GM18907 (cell line): Measurements from ENCODE around the gene ATN1.

Source experiments
- ATAC-seq: cut with Tn5 transposase; IDR thresholded peaks from one replicate; pipeline ENCODE4 v1.9.1; 2021; ENCODE audit warnings: mild to moderate bottlenecking, moderate library complexity; ENCODE audit not compliant: unreplicated experiment

Gene ATN1

DNA sequence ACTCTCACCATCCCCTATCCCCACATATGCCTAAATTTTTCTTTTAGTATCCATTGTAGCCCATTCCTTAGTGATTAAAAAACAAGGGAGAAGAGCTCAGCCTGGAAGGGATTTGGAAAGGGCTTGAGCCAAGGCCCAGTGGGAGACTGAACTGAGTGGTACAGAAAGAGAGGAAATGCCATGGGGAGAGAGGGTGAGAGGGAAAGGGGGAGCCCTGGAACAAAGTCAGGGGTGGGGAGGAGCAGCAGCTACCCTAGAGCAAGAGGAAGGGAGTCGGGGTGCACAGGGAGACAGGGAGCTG lies 2.6 kb upstream of the ATN1 start:
- no peak for ATAC-seq

DNA sequence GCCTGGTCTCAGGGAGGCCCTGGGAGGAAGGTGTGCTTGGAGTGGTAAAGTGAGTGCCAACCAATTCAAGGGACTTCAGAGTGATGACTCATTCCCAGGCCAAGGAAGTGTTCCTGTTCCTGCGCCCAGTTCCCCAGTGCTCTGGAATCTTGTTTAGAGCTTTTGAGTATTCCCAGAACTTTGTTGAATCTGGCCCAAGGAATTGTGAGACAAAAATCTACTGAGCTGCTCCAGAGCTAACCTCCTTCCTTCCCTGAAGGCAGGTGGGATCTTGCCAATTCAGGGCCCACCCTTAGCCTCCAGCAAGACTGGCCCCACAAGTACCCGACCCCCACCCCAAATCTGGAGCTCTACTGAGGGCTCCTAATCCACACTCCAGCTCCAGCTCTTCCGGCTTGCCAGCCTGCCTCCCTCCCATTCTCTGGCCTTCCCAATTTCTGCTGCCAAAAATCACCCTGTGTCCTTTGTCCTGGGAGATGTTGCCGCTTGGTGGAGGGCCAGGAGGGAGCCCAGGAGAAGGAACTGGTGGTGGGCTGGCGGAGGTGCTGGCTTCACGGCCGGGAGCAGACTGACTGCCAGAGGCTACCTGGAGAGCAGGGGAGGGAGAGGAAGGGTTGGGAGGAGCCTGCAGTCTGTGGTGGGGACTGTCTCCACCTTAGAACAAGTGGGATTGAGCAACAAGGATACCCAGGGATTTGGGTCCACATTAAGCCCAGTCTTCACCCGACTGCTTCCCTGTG lies 2.0 kb upstream of the ATN1 start:
- ATAC-seq, result no peak

DNA sequence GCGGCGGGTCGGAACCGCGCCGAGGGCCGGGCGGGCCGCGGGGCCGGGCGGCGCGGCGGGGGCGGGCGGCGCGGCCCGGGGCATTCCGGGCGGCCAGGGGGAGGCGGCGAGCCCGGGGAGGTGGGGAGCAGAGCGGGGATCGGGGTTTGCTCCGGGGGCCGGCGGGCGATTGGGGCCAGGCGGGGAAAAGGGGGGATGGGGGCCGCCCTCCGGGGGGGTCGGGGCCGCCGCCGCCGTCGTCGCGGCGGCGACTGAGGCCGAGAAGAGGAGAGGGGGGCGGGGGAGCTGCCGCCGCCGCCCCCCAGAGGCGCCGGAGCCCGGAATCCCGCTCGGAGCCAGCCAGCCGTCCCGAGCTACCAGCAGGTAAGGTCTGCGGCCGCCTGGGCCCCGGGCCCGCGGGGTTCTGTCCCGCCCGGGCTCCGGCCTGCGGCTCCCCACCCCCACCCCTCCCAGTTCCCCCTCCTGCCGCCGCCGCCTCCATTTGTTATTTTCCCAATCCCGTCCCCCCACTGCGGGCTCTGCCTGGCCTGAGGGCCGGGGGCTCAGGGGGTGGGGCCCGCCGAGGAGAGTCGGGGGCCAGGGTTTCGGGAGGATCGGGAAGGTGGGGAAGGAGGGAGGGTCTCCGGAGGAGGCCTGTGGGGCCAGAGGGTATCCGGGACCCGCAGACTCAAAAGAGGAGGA lies 403 bp downstream of the ATN1 start:
- no peak for ATAC-seq

DNA sequence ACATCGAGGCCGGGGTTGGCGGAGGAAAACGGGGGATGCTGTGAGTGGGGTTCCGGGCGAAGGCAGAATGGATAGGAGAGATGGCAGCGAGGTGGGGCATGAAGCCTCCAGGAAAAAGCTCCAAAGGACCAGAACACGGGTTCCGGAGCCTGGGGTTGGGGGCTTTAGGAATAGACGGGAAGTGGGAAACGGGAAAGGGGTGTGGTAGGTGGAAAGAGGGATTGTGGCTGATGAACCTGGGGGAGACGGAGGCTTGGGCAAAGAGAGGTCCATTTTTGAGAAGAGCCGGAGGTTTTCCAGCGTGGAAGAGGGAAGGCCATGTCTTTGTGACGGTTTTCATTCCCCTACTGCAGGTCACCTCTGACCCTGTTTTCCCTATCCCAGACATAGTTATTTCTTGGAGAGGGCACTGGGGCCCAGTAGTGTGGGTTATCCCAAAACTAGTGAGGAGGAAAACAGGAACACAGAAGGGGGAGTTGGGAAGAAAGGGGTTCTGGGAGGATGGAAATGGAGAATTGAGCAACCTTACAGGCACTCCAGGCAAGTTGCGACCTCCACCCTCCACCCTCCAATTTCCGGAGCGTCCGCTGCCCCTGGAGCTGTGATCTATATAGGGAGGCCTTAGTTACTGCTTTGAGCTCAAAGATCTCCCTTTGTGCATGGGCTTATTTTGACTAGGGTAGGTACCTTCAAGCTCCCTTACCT lies 1.1 kb downstream of the ATN1 start:
- ATAC-seq, result no peak

DNA sequence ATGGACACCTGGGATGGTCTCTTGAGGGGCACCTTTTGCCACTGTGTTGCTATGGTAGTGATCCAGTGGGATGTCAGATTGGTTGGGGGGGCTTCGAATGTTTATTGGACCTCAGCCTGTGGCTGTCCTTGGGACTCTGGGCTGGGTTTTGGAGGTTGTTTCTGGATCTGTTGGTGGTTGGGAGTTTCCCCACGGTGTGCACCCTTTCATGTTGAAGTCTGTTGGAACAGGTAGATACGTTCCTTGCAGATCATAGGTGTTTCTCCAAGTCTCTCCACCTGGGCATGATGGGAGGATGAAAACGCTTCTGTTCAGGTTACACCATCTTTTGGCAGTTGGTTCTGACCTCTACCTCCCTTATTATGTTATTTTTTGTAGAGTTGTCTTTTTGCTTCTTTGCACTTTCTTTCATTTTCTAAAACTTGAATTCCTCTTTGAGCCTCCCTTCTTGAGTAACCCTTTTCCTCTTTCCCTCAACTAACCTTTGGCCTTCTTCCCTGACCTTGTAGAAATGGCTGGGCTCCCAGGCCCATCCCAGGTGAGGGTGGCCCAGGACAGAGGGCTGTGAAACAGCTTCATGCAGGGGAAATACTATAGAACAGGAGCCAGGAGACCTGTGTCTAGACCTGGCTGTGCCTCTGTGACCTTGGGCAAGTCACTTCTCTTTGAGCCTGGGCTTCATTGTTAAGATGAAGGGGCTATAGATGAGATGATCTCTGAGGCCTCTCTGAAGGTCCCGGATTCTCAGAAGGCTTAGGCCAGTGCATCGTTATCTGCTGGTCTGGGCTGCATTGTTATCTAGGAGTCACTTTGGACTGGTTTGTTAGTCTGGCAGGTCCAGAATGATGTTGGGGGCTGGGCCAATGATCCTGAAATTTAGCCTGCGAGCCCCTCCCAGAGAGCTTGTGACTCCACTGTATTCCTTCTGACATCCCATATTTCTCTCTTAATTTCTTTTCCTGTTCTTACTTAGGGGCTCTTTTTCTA lies 2.0 kb downstream of the ATN1 start:
- ATAC-seq, result no peak

DNA sequence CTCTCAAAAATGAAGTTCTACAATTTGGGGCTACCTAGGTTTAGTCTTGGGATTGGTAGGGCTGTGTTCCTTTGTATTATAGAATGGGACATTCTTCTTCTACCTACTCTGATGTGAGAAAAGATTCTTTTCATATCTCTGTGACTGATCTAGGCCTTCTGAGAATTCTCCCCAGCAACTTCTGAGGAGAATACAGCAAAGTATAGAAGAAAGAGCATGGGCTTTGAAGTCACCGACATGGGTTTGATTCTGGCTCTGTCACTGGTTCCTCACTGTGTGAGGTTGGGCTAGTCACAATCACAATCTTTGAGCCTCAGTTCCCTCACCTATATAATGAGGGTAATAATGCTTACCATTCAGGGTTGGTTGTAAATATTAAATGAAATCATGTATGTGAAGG lies 5.0 kb downstream of the ATN1 start:
- no peak for ATAC-seq

DNA sequence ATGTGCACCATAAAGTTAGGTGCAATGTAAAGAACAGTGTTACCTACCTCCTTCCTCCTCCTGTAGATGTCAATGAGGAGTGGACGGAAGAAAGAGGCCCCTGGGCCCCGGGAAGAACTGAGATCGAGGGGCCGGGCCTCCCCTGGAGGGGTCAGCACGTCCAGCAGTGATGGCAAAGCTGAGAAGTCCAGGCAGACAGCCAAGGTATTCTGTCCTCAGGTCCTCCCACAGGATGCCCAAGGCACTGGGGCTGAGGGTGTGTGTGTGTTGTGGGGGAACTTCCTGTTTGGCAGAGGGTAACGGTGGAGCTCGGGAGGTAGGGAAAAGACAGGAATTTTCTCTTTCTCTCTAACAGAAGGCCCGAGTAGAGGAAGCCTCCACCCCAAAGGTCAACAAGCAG lies 6.4 kb downstream of the ATN1 start:
- no peak for ATAC-seq

DNA sequence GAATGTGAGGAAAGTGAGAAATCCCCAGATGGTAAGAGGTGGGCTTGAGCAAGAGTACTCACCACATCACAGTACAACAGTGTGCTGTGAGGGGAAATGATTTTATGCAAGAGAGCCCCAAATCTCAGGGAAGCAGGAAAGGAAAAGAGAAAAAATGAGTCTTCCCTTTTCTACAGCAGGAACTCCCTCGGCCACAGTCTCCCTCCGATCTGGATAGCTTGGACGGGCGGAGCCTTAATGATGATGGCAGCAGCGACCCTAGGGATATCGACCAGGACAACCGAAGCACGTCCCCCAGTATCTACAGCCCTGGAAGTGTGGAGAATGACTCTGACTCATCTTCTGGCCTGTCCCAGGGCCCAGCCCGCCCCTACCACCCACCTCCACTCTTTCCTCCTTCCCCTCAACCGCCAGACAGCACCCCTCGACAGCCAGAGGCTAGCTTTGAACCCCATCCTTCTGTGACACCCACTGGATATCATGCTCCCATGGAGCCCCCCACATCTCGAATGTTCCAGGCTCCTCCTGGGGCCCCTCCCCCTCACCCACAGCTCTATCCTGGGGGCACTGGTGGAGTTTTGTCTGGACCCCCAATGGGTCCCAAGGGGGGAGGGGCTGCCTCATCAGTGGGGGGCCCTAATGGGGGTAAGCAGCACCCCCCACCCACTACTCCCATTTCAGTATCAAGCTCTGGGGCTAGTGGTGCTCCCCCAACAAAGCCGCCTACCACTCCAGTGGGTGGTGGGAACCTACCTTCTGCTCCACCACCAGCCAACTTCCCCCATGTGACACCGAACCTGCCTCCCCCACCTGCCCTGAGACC lies 7.8 kb downstream of the ATN1 start:
- no peak for ATAC-seq

DNA sequence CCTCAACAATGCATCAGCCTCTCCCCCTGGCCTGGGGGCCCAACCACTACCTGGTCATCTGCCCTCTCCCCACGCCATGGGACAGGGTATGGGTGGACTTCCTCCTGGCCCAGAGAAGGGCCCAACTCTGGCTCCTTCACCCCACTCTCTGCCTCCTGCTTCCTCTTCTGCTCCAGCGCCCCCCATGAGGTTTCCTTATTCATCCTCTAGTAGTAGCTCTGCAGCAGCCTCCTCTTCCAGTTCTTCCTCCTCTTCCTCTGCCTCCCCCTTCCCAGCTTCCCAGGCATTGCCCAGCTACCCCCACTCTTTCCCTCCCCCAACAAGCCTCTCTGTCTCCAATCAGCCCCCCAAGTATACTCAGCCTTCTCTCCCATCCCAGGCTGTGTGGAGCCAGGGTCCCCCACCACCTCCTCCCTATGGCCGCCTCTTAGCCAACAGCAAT lies 8.5 kb downstream of the ATN1 start:
- ATAC-seq, result no peak

DNA sequence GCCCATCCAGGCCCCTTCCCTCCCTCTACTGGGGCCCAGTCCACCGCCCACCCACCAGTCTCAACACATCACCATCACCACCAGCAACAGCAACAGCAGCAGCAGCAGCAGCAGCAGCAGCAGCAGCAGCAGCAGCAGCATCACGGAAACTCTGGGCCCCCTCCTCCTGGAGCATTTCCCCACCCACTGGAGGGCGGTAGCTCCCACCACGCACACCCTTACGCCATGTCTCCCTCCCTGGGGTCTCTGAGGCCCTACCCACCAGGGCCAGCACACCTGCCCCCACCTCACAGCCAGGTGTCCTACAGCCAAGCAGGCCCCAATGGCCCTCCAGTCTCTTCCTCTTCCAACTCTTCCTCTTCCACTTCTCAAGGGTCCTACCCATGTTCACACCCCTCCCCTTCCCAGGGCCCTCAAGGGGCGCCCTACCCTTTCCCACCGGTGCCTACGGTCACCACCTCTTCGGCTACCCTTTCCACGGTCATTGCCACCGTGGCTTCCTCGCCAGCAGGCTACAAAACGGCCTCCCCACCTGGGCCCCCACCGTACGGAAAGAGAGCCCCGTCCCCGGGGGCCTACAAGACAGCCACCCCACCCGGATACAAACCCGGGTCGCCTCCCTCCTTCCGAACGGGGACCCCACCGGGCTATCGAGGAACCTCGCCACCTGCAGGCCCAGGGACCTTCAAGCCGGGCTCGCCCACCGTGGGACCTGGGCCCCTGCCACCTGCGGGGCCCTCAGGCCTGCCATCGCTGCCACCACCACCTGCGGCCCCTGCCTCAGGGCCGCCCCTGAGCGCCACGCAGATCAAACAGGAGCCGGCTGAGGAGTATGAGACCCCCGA lies 9.1 kb downstream of the ATN1 start:
- ATAC-seq, result peak; percentile 6

DNA sequence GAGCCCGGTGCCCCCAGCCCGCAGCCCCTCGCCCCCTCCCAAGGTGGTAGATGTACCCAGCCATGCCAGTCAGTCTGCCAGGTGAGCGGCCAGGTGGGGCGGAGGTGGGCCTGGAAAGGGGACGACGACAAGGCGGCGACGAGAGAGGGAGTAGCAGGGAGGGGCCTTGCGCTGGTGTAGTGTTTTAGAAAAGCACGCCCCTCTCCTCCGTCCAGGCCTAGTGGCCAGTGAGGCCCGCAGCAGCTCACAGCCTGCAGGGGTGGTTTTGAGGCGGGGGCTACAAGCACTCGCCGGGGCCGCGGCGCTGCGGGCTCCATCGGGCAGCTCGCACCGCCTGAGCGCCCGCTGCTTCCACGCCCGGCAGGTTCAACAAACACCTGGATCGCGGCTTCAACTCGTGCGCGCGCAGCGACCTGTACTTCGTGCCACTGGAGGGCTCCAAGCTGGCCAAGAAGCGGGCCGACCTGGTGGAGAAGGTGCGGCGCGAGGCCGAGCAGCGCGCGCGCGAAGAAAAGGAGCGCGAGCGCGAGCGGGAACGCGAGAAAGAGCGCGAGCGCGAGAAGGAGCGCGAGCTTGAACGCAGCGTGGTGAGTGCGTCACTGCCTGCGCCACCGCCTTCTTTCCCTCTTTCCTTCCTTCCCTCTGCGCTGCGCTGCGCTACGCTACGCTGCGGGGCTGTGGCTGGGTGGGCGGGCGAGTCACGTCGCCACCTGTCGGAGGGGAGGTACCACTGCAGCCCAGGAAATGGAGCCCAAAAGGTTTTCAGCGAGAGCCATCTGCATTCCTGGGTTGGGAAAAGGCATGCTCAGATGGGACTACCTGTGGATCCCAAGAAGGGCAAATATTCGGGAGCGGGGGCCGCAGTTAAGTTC lies 10.0 kb downstream of the ATN1 start:
- ATAC-seq, result peak; percentile 82

DNA sequence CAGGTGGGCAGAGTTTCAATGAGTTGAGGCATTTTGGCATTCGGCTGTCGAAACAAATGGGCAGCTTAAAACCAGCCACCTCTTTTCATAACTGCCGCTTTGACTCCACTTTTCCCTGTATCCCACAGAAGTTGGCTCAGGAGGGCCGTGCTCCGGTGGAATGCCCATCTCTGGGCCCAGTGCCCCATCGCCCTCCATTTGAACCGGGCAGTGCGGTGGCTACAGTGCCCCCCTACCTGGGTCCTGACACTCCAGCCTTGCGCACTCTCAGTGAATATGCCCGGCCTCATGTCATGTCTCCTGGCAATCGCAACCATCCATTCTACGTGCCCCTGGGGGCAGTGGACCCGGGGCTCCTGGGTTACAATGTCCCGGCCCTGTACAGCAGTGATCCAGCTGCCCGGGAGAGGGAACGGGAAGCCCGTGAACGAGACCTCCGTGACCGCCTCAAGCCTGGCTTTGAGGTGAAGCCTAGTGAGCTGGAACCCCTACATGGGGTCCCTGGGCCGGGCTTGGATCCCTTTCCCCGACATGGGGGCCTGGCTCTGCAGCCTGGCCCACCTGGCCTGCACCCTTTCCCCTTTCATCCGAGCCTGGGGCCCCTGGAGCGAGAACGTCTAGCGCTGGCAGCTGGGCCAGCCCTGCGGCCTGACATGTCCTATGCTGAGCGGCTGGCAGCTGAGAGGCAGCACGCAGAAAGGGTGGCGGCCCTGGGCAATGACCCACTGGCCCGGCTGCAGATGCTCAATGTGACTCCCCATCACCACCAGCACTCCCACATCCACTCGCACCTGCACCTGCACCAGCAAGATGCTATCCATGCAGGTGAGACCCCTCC lies 10.8 kb downstream of the ATN1 start:
- ATAC-seq, result no peak

DNA sequence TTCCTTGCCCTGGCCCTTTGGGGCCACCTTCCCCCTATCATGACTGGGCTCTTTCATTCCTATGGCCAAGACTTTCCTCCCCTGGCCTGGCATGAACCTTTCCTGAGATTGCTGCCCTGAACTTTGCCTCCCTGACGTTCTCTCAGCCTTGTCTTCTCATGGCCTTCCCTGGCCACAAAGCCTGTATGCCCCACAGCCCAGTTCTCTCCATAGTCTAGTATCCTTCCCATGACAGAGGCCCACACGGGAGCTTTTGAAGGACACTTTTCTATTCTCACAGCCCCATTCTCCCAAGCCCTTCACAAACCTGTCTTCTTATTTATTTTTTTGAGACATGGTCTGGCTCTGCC lies 11.4 kb downstream of the ATN1 start:
- no peak for ATAC-seq

DNA sequence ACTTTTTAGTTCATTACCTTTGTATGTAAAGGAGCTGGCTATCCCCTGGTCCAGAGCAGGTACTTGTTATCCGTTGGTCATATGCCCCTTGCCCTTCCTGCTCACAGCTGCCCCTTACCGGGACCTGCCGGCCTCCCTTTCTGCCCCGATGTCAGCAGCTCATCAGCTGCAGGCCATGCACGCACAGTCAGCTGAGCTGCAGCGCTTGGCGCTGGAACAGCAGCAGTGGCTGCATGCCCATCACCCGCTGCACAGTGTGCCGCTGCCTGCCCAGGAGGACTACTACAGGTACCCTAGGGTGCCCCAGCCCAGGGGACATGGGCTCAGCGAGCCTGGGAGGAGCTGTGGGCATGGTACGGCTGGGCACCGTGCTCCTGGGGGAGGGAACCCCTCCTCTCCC lies 13.5 kb downstream of the ATN1 start:
- ATAC-seq, result no peak

DNA sequence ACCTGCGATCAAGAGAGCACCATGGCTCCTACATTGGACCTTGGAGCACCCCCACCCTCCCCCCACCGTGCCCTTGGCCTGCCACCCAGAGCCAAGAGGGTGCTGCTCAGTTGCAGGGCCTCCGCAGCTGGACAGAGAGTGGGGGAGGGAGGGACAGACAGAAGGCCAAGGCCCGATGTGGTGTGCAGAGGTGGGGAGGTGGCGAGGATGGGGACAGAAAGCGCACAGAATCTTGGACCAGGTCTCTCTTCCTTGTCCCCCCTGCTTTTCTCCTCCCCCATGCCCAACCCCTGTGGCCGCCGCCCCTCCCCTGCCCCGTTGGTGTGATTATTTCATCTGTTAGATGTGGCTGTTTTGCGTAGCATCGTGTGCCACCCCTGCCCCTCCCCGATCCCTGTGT lies 14.0 kb downstream of the ATN1 start:
- no peak for ATAC-seq

DNA sequence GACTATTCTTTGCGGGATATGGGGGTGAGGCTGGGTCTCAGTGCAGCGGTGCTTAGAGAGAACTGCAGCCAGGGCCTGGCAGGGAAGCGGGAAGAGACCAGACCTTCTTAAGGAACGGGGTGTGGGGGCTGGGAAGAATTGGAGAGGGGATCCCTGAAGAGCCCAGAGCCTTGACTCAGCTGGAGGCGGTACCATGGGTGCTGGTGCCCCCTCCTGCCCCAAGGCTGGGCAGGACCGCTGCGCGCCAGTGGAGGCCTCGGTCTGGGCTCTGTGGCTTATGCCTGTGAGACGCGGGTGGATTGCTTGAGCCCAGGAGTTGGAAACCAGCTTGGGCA lies 14.5 kb downstream of the ATN1 start:
- ATAC-seq, result no peak

DNA sequence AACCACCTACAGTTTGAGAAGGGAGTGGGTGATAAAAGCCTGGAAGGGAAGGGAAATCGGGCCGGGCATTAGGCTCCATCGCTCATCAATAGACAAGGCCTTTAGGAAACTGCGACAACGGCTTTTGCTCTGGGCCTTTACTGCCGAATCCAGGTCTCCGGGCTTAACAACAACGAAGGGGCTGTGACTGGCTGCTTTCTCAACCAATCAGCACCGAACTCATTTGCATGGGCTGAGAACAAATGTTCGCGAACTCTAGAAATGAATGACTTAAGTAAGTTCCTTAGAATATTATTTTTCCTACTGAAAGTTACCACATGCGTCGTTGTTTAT lies 15.6 kb downstream of the ATN1 start:
- ATAC-seq, result peak; percentile 34
